Muscle layer of colon (tissue), 2 donors: ENCODE results near the gene FEZF2.

Experiments used
- H3K27ac ChIP-seq: one replicate; pipeline ENCODE4 v1.7.0; 2013; ENCODE audit warnings: low read depth, mild to moderate bottlenecking, low read length, moderate library complexity
- H3K27me3 ChIP-seq, 2 donors: one replicate each; pipeline ENCODE4 v1.7.0; 2013; ENCODE audit warnings: low read length in 2 of 2, mild to moderate bottlenecking in 2 of 2; ENCODE audit not compliant: insufficient read depth in 2 of 2, control insufficient read depth in 1 of 2
- H3K36me3 ChIP-seq: one replicate; pipeline ENCODE4 v1.7.0; 2013; ENCODE audit warnings: mild to moderate bottlenecking, low read length; ENCODE audit not compliant: insufficient read depth
- H3K4me1 ChIP-seq: one replicate; pipeline ENCODE4 v1.7.0; 2013; ENCODE audit warnings: mild to moderate bottlenecking, low read length; ENCODE audit not compliant: insufficient read depth
- H3K4me3 ChIP-seq, 2 donors: one replicate each; pipeline ENCODE4 v1.7.0; 2013; ENCODE audit warnings: low read length in 2 of 2, low read depth in 1 of 2, mild to moderate bottlenecking in 1 of 2, moderate library complexity in 1 of 2
- H3K9ac ChIP-seq: one replicate; pipeline ENCODE4 v1.7.0; 2013; ENCODE audit warnings: low read length
- H3K9me3 ChIP-seq: one replicate; pipeline ENCODE4 v1.7.0; 2013; ENCODE audit warnings: mild to moderate bottlenecking, low read length
- donor health status: abdominal sarcoma.
- donor health status: Adenocarcinoma of cecum.

FEZF2 gene

GRCh38 chr3:62363275-62363674 lies 10.1 kb downstream of the FEZF2 start:
- H3K27ac ChIP-seq, result no peak overlapping the region
- no peaks in the 10 kb centered on the region for H3K36me3 ChIP-seq
- H3K4me3 ChIP-seq, result no peak overlapping the region
- H3K9me3 ChIP-seq, result no peaks in the 10 kb centered on the region
- no peak overlapping the region for H3K9ac ChIP-seq
- peaks cover 6 to 17% of the 10 kb centered on the region in 2 donors for H3K27me3 ChIP-seq
- H3K4me1 ChIP-seq, result no peaks in the 10 kb centered on the region

DNA sequence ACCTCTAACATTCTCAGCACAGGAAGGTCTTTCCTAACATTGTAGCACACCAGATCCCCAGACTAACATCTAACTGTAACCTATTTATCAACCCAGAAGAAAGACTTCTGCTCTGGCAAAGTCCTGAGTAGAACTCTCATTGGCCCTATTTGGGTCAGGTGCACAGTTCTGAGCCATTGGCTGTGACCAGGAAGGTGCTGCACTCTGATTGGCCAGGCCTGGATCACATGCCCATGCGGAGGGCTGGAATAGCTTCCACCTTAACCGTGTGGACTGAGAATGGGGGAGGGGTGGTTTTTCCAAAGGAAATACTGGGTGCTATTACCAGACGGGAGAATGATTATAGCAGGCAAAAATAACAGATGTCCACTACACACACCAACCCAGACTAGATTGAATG lies 11.5 kb downstream of the FEZF2 start:
- no peaks in the 10 kb centered on the region for H3K9me3 ChIP-seq
- no peak overlapping the region for H3K9ac ChIP-seq
- no peak overlapping the region for H3K4me3 ChIP-seq
- H3K36me3 ChIP-seq, result no peaks in the 10 kb centered on the region
- peaks cover 0 to 3% of the 10 kb centered on the region in 2 donors for H3K27me3 ChIP-seq
- no peak overlapping the region for H3K27ac ChIP-seq
- H3K4me1 ChIP-seq, result no peaks in the 10 kb centered on the region

- no peak overlapping the region for H3K27ac ChIP-seq
- no peaks in the 10 kb centered on the region for H3K9me3 ChIP-seq
- no peaks in the 10 kb centered on the region for H3K4me1 ChIP-seq
- no peaks in the 10 kb centered on the region for H3K36me3 ChIP-seq
- H3K9ac ChIP-seq, result no peak overlapping the region
- no peak overlapping the region for H3K4me3 ChIP-seq
- H3K27me3 ChIP-seq, result no peaks in the 10 kb centered on the region
These were observed 12.1 kb downstream of the FEZF2 start for GRCh38 chr3:62361261-62361660.

GRCh38 chr3:62359531-62359930 lies 13.8 kb downstream of the FEZF2 start:
- H3K27ac ChIP-seq, result no peak overlapping the region
- H3K36me3 ChIP-seq, result no peaks in the 10 kb centered on the region
- no peaks in the 10 kb centered on the region for H3K27me3 ChIP-seq
- no peaks in the 10 kb centered on the region for H3K4me1 ChIP-seq
- H3K9me3 ChIP-seq, result no peaks in the 10 kb centered on the region
- no peak overlapping the region for H3K9ac ChIP-seq
- H3K4me3 ChIP-seq, result no peak overlapping the region

DNA sequence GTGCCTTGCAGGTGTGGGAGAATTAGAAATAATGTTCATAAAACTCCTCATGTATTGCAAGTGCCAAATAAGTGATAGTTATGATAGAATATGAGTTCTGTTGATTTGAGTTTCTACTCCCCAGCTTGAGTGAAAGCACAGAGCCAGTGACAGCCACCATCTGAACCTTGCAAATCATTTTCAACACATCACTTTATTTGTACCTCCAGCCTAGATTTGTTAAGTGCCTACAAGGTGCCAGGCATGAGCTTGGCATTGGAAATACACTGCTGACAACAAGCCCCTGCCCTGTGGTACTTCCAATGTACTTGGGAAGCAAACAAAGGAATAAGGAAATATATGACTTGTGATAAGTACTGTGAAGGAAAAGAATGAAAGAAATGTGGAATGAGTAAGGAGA lies 17.0 kb downstream of the FEZF2 start:
- Histone ChIP-seq H3K27ac (no peak overlapping the region), H3K4me1 (no peaks in the 10 kb centered on the region), H3K9me3 (no peaks in the 10 kb centered on the region), H3K27me3 (no peaks in the 10 kb centered on the region), H3K4me3 (no peak overlapping the region), H3K9ac (no peak overlapping the region), H3K36me3 (no peaks in the 10 kb centered on the region)

- no peak overlapping the region for H3K9ac ChIP-seq
- H3K27me3 ChIP-seq, result no peaks in the 10 kb centered on the region
- H3K4me3 ChIP-seq, result no peak overlapping the region
- H3K9me3 ChIP-seq, result no peaks in the 10 kb centered on the region
- H3K4me1 ChIP-seq, result no peaks in the 10 kb centered on the region
- no peak overlapping the region for H3K27ac ChIP-seq
- H3K36me3 ChIP-seq, result no peaks in the 10 kb centered on the region
These were observed 17.6 kb downstream of the FEZF2 start for GRCh38 chr3:62355703-62356102.

GRCh38 chr3:62343755-62344154 lies 29.6 kb downstream of the FEZF2 start:
- Histone ChIP-seq H3K27ac (no peak overlapping the region), H3K4me1 (no peaks in the 10 kb centered on the region), H3K27me3 (no peaks in the 10 kb centered on the region), H3K36me3 (no peaks in the 10 kb centered on the region), H3K9ac (no peak overlapping the region), H3K4me3 (no peak overlapping the region), H3K9me3 (no peaks in the 10 kb centered on the region)

DNA sequence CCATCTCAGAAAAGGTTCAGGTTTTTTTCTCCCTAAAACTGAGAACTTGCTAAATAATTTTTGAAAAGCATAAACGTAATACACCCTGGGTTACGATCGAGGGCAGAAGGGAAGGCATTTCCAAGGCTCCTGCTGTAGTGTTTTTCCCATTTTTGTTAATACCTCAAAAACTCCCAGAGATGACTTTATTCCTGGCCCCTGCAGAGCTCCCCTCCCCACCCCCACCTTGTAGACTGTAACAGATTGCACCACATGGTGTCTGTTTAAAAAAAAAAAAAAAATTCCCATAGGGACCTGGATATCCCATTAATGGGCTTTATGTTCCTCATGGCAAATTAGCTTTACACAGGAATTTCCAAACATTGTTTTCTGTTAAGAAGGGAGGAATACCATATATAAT lies 38.2 kb downstream of the FEZF2 start:
- no peaks in the 10 kb centered on the region for H3K36me3 ChIP-seq
- H3K9me3 ChIP-seq, result no peaks in the 10 kb centered on the region
- no peak overlapping the region for H3K4me3 ChIP-seq
- no peaks in the 10 kb centered on the region for H3K27me3 ChIP-seq
- H3K9ac ChIP-seq, result no peak overlapping the region
- H3K27ac ChIP-seq, result no peak overlapping the region
- no peaks in the 10 kb centered on the region for H3K4me1 ChIP-seq

- no peak overlapping the region for H3K27ac ChIP-seq
These were observed 40.5 kb downstream of the FEZF2 start for GRCh38 chr3:62332835-62333244.

DNA sequence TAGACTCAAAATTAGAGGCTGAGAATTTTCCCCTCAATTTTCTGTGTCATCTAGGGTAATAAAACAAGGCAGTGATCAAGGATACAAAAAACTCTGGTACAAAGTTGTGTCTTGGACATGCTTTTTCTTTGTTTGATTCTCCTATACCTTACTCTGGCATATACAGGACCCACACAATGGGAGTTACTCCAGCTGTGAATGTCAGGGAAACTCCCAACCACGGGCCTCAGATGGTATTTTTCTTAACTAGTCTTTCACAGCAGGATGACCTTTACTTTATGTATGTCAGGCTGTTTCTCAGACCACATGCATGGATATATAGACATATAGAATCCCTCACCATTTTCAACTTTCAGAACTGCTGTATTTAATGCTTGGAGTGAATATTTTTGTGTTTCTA lies 41.3 kb downstream of the FEZF2 start:
- Histone ChIP-seq H3K27ac (no peak overlapping the region), H3K9me3 (no peaks in the 10 kb centered on the region), H3K27me3 (no peaks in the 10 kb centered on the region), H3K9ac (no peak overlapping the region), H3K4me3 (no peak overlapping the region), H3K4me1 (no peaks in the 10 kb centered on the region), H3K36me3 (no peaks in the 10 kb centered on the region)

More at GRCh38 chr3:62332835-62333244, 40.5 kb downstream of the FEZF2 start:
- Histone ChIP-seq H3K27me3 (no peaks in the 10 kb centered on the region), H3K4me1 (no peaks in the 10 kb centered on the region), H3K9me3 (no peaks in the 10 kb centered on the region), H3K4me3 (no peak overlapping the region), H3K9ac (no peak overlapping the region), H3K36me3 (no peaks in the 10 kb centered on the region)

- Histone ChIP-seq H3K27me3 (no peaks in the 10 kb centered on the region), H3K27ac (no peak overlapping the region), H3K4me1 (no peaks in the 10 kb centered on the region), H3K9me3 (no peaks in the 10 kb centered on the region), H3K36me3 (no peaks in the 10 kb centered on the region), H3K9ac (no peak overlapping the region), H3K4me3 (no peak overlapping the region)
These were observed 43.4 kb downstream of the FEZF2 start for GRCh38 chr3:62329971-62330370.

DNA sequence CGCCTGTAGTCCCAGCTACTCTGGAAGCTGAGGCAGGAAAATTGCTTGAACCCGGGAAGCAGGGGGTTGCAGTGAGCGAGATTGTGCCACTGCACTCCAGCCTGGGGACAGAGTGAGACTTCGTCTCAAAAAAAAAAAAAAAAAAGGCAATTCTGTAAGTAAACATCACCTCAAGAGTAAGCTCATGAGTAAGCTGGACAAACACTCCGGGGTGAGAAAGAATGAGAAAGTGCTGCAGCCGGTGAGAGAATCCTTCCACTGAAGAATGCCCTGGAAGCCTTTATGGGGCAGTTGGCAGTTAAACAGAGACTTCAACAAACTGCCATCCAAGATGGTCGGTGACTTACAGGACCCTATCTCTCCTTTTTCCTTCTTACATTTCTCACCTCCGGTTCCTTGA lies 47.5 kb downstream of the FEZF2 start:
- Histone ChIP-seq H3K27ac (no peak overlapping the region), H3K36me3 (no peaks in the 10 kb centered on the region), H3K4me1 (no peaks in the 10 kb centered on the region), H3K27me3 (no peaks in the 10 kb centered on the region), H3K9me3 (no peaks in the 10 kb centered on the region), H3K9ac (no peak overlapping the region), H3K4me3 (no peak overlapping the region)
